PFSK-1 (cell line): Measurements from ENCODE around the gene TAGLN3.

ENCODE experiments used
- FOXP2 ChIP-seq: optimal IDR thresholded peaks from 2 replicates; pipeline ENCODE3; 2011; ENCODE audit warnings: borderline replicate concordance, control low read depth, inconsistent platforms; ENCODE audit not compliant: insufficient read depth; ENCODE audit errors: extremely low read length, extremely low read depth
- REST ChIP-seq, 2 experiments: IDR thresholded peaks; 2 replicates each; pipeline versions ENCODE4 v1.6.1 to v1.8.0; 2011 to 2012; ENCODE audit warnings: low read depth in 2 of 2, low read length in 2 of 2, control low read depth in 1 of 2, inconsistent platforms in 1 of 2, mild to moderate bottlenecking in 1 of 2, moderate library complexity in 1 of 2; ENCODE audit not compliant: insufficient read depth in 1 of 2
- TAF1 ChIP-seq: IDR thresholded peaks from 2 replicates; pipeline ENCODE4 v1.6.1; 2012; ENCODE audit warnings: low read length, control low read depth, borderline replicate concordance; ENCODE audit not compliant: insufficient read depth

- TF ChIP-seq REST (IDR thresholded peaks at IDR 0.05; ENCODE audit: insufficient read depth in 1 of 2, low read depth in 2 of 2, low read length in 2 of 2) (no peak), TAF1 (no peak), FOXP2 (no peak)
Observed at GRCh38 chr3:112053229-112053628, 54.5 kb downstream of the TAGLN3 start.
